Adipocyte (in vitro differentiated cells): ENCODE results near the gene TMC8.

Source experiments
- DNase-seq: peaks from one replicate; pipeline ENCODE4 v3.0.0-alpha.2; 2015; ENCODE audit warnings: low read depth
- H3K27me3 ChIP-seq: replicated peaks from 2 replicates; pipeline ENCODE4 v1.7.0; 2013; ENCODE audit warnings: mild to moderate bottlenecking, low read length, moderate library complexity; ENCODE audit not compliant: control insufficient read depth, insufficient read depth
- H3K36me3 ChIP-seq: 2 replicates; pipeline ENCODE4 v1.7.0; 2013; ENCODE audit warnings: low read length, mild to moderate bottlenecking, moderate library complexity; ENCODE audit not compliant: control insufficient read depth, insufficient read depth, severe bottlenecking
- H3K4me1 ChIP-seq: 2 replicates; pipeline ENCODE4 v1.7.0; 2013; ENCODE audit warnings: mild to moderate bottlenecking, low read length, moderate library complexity; ENCODE audit not compliant: control insufficient read depth, insufficient read depth
- H3K4me3 ChIP-seq: 2 replicates; pipeline ENCODE4 v1.7.0; 2013; ENCODE audit warnings: mild to moderate bottlenecking, low read length, moderate library complexity
- H3K9ac ChIP-seq: 2 replicates; pipeline ENCODE4 v1.7.0; 2013; ENCODE audit warnings: mild to moderate bottlenecking, low read length, moderate library complexity
- H3K9me3 ChIP-seq: 2 replicates; pipeline ENCODE4 v1.7.0; 2013; ENCODE audit warnings: mild to moderate bottlenecking, low read length, moderate library complexity; ENCODE audit not compliant: control insufficient read depth

Gene TMC8

GRCh38 chr17:78118801-78119241, 11.8 kb upstream of the TMC8 start:
- no peaks in the 10 kb centered on the region for H3K9me3 ChIP-seq
- DNase-seq = no peak
- peaks cover 18% of the 10 kb centered on the region for H3K27me3 ChIP-seq
- H3K9ac ChIP-seq = no peak overlapping the region
- peaks cover 4% of the 10 kb centered on the region for H3K4me1 ChIP-seq
- no peak overlapping the region for H3K4me3 ChIP-seq
- no peaks in the 10 kb centered on the region for H3K36me3 ChIP-seq

- Histone ChIP-seq H3K9ac (no peak overlapping the region), H3K4me1 (no peaks in the 10 kb centered on the region), H3K36me3 (no peaks in the 10 kb centered on the region), H3K4me3 (no peak overlapping the region), H3K9me3 (no peaks in the 10 kb centered on the region), H3K27me3 (peaks cover 6% of the 10 kb centered on the region)
- no peak for DNase-seq
These were observed 10.0 kb upstream of the TMC8 start for GRCh38 chr17:78120537-78120936.

- Histone ChIP-seq H3K9ac (no peak overlapping the region), H3K27me3 (peaks cover 6% of the 10 kb centered on the region), H3K4me1 (no peaks in the 10 kb centered on the region), H3K9me3 (no peaks in the 10 kb centered on the region), H3K36me3 (no peaks in the 10 kb centered on the region), H3K4me3 (no peak overlapping the region)
- no peak for DNase-seq
These were observed 9.4 kb upstream of the TMC8 start for GRCh38 chr17:78120971-78121800.

- no peaks in the 10 kb centered on the region for H3K36me3 ChIP-seq
- no peak for DNase-seq
- peaks cover 4% of the 10 kb centered on the region for H3K27me3 ChIP-seq
These were observed 8.8 kb upstream of the TMC8 start for GRCh38 chr17:78121801-78122215.

DNA sequence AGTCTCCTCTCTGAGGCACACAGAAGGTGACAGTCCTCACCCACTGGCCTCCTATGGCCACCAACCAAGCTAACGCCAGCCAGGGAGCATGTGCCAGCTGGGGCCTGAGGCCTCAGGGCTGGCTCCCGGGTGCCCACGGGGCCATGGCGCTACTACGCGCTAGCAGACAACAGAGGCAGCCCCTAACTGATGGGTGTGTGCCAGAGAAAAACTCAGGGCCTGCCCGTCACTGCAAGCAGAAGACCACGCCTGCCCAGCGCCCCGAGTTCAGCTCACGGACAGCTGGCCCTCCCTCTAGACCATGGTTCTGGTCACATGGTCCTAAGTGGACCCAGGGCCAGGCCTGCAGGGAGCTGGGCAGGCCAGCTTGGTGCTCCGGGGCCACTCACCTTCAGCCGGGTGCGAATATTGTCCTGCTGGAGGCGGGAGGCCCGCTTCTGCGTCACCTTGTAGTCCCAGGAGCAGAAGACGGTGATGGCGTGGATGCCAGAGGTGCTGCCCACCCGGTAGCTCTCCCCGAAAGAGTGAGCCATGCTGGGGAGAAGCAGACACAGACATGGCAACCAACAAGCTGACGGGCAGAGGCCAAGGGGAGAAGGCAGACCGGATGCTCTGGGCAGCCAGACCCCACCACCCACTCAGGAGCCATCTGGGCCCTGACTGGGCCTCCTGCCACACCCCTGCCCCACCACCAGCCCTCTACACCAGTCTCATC, 8.2 kb upstream of the TMC8 start:
- H3K36me3 ChIP-seq = no peaks in the 10 kb centered on the region
- no peak overlapping the region for H3K9ac ChIP-seq
- H3K9me3 ChIP-seq = no peaks in the 10 kb centered on the region
- no peaks in the 10 kb centered on the region for H3K27me3 ChIP-seq
- DNase-seq = no peak
- H3K4me1 ChIP-seq = peaks cover 5% of the 10 kb centered on the region
- no peak overlapping the region for H3K4me3 ChIP-seq

More at GRCh38 chr17:78121801-78122215, 8.8 kb upstream of the TMC8 start:
- no peaks in the 10 kb centered on the region for H3K4me1 ChIP-seq
- H3K4me3 ChIP-seq = no peak overlapping the region
- H3K9ac ChIP-seq = no peak overlapping the region
- H3K9me3 ChIP-seq = no peaks in the 10 kb centered on the region

DNA sequence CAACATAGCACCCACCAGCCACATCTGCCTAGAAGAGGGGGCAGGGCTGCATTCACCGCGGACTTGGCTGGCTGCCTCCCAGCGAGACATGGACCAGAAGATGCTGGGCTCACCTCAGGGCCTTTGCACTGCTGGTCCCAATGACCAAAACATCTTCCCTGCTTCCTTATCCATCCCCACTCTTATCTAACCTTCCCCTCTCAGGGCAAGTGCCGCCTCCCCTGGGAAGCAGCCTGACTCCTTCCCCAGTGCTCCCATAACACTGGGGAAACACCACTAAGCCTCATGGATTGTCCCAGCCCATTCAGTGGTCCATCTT, 7.7 kb upstream of the TMC8 start:
- H3K27me3 ChIP-seq = no peaks in the 10 kb centered on the region
- DNase-seq = no peak
- H3K4me1 ChIP-seq = peaks cover 10% of the 10 kb centered on the region
- no peaks in the 10 kb centered on the region for H3K36me3 ChIP-seq
- no peaks in the 10 kb centered on the region for H3K9me3 ChIP-seq
- no peak overlapping the region for H3K4me3 ChIP-seq
- no peak overlapping the region for H3K9ac ChIP-seq

DNA sequence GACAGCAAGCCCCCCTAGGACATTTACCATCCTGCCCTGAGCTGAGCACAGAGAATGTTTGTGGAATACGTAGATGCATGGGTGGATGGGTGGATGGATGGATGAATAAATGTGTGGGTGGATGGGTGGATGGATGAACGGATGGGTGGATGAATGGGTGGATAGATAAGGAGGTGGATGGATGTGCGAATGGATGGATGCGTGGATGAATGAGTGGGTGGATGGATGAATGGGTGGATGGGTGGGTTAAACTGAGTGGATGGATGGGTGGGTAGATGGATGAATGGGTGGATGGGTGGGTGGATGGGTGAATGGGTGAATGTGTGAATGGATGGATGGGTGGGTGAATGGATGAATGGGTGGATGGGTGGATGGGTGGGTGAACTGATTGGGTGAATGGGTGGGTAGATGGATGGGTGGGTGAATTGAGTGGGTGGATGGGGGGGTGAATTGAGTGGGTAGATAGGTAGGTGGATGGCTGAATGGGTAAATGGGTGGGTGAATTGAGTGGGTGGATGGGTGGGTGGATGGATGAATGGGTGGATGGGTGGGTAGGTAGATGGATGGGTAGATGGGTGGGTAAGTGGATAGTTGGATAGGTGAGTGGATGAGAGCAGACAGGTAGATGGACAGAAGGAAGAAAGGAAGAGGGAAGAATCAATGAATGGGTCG, 7.2 kb upstream of the TMC8 start:
- Histone ChIP-seq H3K27me3 (no peaks in the 10 kb centered on the region), H3K9ac (no peak overlapping the region), H3K9me3 (no peaks in the 10 kb centered on the region), H3K4me1 (peaks cover 12% of the 10 kb centered on the region), H3K36me3 (no peaks in the 10 kb centered on the region), H3K4me3 (no peak overlapping the region)
- no peak for DNase-seq

- H3K4me1 ChIP-seq = peaks cover 12% of the 10 kb centered on the region
- H3K27me3 ChIP-seq = peaks cover 3% of the 10 kb centered on the region
- no peaks in the 10 kb centered on the region for H3K36me3 ChIP-seq
- H3K9me3 ChIP-seq = no peaks in the 10 kb centered on the region
- H3K4me3 ChIP-seq = no peak overlapping the region
- H3K9ac ChIP-seq = no peak overlapping the region
- no peak for DNase-seq
These were observed 6.3 kb upstream of the TMC8 start for GRCh38 chr17:78124081-78124835.

GRCh38 chr17:78124836-78125137, 5.8 kb upstream of the TMC8 start:
- Histone ChIP-seq H3K4me1 (peaks cover 12% of the 10 kb centered on the region), H3K4me3 (no peak overlapping the region), H3K27me3 (peaks cover 8% of the 10 kb centered on the region), H3K9ac (no peak overlapping the region), H3K36me3 (no peaks in the 10 kb centered on the region), H3K9me3 (no peaks in the 10 kb centered on the region)
- DNase-seq = no peak

GRCh38 chr17:78125138-78125913, 5.2 kb upstream of the TMC8 start:
- Histone ChIP-seq H3K4me3 (no peak overlapping the region), H3K4me1 (peaks cover 12% of the 10 kb centered on the region), H3K36me3 (no peaks in the 10 kb centered on the region)

More at GRCh38 chr17:78125138-78125913, 5.2 kb upstream of the TMC8 start:
- no peak for DNase-seq
- Histone ChIP-seq H3K27me3 (peaks cover 12% of the 10 kb centered on the region), H3K9me3 (no peaks in the 10 kb centered on the region), H3K9ac (no peak overlapping the region)
